HG03095 (cell line): Measurements from ENCODE around the gene OR52M1.
"Not testable (repeated sequence)": the region's sequence is repeated elsewhere in the genome, so short reads cannot be mapped to it uniquely, and the experiment has no call there.

Source experiments
- ATAC-seq: cut with Tn5 transposase; IDR thresholded peaks from one replicate; pipeline ENCODE4 v1.9.1; 2021; ENCODE audit warnings: moderate library complexity; ENCODE audit not compliant: unreplicated experiment

The OR52M1 gene, protein sequence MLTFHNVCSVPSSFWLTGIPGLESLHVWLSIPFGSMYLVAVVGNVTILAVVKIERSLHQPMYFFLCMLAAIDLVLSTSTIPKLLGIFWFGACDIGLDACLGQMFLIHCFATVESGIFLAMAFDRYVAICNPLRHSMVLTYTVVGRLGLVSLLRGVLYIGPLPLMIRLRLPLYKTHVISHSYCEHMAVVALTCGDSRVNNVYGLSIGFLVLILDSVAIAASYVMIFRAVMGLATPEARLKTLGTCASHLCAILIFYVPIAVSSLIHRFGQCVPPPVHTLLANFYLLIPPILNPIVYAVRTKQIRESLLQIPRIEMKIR

DNA sequence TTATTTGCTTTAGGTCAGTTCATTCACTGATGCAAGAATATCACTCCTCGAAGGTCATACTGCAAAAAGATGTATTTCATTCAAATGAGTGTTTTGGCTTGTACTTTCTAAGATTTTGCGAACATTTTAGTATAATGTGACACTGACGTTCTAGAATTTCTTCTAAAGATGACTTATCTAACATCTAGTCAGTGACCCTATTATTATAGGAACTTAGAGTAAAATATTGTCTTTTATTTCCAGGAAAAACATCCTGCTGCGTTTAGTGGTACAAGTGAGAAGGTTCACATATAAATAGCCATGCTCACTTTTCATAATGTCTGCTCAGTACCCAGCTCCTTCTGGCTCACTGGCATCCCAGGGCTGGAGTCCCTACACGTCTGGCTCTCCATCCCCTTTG is at the start of gene OR52M1:
OR52M1 (plus strand) TSS at position 301 of the 400 bp plus-strand sequence; CDS start at position 301, 0 bp downstream.
- no peak for ATAC-seq

DNA sequence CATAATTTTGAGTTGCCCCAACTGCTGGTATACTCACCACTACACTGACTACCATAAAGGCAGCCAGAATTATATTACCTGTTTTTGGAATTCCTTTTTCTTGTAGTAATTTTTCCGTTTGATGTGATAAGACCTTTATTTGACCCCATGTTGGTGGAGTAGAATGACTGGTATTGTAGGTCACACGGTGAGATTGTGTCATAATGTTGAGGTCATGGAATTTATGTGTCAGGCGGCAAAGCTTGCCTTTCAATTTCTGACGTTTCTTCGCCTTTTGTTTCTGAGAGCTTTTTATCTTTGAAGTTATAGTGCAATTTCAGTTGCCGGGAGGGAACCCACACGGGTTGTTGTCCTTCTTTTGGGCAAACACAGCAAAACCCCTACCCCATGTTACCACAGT is 49.5 kb upstream of the OR52M1 start:
- no peak for ATAC-seq

DNA sequence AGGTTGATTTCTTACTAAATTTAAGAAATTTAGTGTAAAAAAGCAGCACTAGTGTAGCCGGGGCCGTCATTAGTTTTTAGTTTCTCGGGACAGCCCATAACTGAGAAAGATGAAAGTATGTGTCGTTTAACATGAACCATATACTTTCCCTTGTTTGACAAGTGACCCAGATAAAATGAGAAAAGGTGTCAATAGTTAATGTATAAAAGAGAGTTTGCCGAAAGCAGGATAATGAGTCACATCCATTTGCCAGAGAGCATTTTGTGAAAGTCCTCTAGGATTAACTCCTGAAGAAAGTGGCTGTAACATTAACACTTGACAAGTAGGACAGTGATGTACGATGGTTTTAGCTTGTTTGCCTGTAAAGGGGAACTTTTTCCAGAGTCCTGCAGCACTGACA is 49.0 kb upstream of the OR52M1 start:
- no peak for ATAC-seq

DNA sequence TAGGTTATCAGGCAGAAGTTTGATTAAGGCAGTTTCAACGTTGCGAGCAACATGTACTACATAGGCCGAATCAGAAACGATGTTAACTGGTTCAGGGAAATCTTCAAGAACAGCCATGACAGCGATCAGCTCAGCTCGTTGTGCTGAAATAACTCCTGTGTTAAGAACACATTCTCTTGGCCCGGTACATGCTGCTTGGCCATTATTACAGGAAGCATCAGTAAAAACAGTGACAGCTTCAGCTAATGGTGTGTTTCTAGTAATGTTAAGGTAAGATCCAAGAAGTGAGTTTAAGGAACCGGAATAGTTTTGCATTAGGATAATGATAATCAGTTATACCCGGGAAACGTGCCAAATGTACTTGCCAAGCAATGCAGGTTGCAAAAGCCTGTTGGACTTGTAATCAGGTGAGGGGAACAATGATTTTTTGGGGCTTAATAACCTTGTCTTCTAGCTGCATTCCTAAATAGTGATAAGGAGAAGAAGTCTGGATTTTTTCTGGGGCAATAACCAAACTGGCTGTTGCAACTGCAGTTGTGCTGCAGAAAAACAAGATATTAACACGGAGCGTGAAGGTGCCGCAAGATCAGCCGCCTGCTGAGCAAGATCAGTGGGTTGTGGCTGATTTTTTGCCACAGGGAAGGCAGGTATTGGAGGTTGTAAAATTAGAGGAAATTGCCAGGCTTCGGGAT is 48.3 kb upstream of the OR52M1 start:
- no peak for ATAC-seq

DNA sequence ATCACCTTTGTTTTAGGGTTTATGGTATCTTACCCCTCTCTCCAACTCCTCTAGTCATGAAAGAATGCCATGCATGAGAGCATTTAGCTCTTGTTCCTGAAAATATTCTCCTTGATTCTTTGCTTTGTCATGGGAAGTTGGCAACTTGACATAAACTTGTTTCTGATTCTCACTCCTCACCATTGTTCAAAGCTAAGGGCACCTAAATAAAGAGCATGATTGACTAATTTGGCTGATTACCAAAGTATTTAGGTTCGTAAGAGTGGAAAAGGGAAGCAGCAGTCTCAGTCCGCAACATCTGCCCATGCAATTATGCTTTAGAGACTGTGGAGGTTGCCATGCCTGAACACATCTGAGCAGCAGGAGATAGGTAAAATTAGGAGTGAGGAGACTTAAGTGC is 36.1 kb upstream of the OR52M1 start:
- no peak for ATAC-seq

DNA sequence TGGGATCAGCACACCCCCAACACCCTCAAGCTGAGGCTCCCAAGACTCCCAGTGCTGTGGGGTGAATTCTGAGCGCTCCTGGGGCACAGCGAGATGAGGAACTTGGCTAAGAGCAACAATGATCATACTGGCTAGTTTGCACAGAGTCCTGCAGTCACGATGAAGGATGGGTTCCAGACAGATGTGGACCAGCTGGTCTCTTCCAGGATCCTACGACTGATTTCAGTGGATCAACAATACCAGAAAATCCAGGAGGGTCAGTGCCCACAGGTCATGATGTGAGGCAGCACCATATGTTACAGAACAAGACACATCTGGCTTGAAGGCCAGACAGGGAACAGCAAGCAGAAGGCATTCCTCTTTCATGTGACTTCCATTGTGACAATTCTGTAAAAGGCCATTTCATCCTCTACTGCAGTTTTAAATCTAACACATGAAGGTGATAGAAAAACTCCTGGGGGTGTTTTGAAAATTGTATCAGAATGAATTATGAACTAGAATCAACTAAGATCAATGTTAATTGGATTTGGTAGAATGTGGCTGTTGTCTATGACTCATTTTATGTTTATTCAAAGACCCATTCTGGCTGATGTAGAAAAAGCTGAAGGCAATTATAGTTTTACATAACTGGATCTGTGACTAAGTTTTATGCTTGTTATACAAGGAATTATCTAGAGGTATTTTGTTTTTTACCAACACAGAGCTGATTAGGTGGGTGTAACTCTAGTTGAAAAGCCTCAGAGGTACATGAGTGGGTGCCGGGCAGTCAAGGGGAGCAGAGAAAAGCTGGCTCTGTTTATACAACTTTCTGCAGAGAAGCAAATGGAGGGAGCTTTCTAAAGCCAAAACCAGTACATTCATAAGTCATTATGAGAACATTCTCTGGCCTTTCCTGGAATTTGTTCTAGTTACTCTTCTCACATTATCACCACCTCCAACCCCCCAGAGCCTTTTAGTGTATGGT is 33.4 kb upstream of the OR52M1 start:
- no peak for ATAC-seq

DNA sequence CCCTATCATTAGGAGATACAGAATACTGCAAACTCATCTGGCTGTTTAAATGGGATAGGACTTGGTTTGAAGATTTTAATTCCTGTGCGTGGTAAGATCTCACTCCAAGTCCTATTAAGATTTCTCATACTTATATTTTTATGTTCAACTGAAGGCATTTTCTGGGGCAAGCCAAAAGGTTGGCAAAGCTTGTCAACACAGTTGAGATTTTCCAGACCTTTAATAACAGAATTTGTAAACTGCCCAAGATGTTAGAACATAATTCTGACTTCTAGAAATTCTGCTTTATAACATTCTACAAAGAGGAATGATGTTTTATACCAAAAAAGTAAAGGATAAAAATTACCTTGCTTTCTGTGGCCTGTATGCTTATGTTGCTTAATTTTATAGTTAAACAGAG is 30.8 kb upstream of the OR52M1 start:
- ATAC-seq = no peak

DNA sequence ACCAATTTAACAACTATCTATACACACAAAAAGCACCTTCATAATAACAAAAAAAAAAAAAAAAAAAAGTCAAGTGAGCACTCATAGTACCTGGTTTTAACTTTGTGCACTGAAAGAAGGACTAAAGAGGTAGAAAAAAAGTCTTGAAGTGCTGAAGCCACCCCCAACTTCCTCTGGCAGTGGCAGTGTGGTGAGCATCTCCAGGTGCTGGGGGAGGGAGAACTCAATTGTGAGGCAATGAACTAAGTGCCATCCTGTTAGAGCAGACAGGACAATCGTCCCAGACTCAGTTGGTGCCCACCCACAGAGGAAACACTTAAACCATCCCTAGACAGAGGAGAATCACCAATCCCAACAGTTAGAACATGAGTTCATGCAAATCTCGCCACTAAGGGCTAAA is 22.7 kb upstream of the OR52M1 start:
- no peak for ATAC-seq

DNA sequence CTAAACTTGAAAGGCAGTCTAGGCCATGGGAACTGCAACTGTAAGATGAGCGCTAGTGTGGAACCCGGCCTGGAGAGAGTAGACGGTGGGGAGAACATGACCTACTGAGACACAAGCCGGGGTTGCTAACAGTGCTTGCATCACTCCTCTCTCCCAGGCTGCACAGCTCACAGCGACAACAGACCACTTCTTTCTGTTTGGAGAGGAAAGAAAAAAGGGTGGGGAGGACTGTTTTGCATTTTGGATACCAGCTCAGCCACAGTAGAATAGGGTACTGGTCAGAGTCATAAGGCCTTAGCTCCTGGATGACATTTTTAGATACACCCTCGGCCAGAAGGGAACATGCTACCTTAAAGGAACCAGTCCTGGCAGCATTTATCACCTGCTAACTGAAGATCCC is 22.2 kb upstream of the OR52M1 start:
- ATAC-seq = no peak

DNA sequence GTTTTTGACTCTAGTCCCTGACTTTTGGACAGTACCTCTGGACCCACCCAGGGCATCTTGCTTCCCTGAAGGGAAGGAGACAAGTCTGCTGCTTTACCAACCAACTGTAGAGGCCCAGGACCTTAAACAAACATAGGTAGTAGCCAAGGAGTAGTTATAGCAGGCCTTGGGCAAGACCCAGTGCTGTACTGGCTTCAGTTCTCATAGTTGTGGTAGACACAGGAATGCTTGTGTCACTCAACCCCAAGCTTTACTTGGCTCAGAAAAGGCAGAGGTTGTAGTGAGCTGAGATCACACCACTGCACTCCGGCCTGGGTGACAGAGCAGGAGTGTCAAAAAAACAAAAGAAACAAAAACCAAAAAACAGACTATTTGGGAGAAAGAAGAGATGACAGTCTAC is 21.3 kb upstream of the OR52M1 start:
- ATAC-seq = no peak

DNA sequence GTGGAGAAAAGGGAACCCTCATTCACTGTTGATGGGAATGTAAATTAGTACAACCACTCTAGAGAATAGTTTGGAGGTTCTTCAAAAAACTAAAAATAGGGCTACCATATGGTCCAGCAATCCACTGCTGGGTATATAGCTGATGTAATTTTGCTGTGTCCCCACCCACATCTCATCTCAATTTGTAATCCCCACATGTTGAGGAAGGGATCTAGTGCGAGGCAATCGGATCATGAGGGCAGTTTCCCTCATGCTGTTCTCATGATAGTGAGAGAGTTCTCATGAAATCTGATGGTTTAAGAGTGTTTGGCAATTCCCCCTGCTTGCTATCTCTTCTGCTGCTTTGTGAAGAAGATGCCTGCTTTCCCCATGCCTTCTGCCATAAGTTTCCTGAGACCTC is 17.1 kb upstream of the OR52M1 start:
- ATAC-seq = no peak

DNA sequence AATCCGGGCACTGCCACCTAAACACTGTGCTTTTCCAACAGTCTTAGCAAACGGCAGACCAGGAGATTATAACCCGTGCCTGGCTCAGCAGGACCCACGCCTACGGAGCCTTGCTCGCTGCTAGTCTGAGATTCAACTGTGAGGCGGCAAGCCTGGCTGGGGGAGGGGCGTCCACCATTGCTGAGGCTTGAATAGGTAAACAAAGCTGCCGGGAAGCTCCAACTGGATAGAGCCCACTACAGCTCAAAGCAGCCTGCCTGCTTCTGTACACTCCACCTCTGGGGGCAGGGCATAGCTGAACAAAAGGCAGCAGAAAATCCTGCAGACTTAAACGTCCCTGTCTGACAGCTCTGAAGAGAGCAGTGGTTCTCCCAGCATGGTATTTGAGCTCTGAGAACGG is 13.3 kb upstream of the OR52M1 start:
- ATAC-seq = not testable (repeated sequence)

DNA sequence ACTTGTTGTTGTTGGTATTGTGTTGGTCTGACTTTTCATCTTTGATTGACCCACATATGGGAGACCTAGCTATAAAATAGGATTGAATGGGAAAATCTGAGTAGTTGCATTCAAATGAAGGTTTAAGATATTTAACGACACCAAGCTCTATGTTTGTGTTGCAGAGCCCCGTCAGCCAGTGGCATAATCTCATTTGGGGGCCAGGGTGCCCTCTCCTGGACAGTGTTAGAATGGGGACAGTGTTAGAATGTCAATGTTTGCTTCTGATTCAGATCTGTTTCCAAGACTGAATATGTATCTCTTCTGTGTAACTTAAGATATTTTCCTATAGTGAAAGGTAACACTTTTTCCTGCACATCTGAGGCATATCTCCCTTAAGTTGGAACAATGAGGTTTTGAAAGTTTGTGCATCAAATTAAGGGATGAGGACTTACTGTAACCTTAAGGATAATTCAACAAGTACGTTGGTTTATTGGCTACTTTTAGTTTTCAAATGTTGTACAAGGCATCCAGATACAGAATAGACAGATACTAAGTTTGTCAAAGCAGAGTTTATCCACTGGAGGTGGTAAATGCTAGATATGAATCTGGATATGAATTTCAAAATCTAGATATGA is 5.3 kb upstream of the OR52M1 start:
- ATAC-seq = no peak

DNA sequence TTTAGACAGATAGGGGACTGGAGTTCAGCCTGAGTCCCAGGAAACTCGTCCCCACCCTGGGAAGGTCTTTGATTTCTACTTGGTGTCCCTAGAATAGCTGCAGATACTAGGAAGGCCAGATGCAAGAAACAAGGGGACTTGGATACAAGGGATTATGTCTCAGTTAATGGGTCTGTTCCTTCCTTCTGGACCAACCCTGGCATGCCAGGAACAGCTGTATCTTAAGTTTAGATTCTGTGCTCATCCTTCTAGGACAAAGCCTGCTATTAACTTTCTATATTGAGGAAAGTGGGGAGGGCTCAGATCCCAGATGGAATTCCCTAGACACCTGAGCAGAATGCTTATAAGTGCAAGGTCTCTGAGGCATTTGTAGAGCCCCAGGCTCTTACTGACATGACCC is 3.9 kb upstream of the OR52M1 start:
- ATAC-seq = no peak

DNA sequence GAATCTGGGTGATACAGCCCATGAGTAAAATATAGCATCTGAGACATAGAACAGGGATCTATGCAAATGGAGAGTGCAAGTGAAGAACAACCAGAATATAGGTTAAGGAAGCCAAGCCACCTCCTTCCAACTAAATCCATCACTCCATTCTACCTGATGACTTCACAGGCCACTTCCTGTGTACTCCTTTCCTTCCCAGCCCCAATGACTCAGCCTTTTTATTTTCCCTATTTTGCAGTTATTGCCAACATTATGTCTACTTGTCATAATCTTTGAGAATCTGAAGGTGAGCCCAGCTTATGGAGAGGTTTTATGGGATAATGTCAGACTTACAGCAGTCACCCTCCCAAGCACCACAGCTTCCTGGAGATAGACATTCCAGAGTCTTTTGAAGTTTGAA is 1.4 kb upstream of the OR52M1 start:
- no peak for ATAC-seq

DNA sequence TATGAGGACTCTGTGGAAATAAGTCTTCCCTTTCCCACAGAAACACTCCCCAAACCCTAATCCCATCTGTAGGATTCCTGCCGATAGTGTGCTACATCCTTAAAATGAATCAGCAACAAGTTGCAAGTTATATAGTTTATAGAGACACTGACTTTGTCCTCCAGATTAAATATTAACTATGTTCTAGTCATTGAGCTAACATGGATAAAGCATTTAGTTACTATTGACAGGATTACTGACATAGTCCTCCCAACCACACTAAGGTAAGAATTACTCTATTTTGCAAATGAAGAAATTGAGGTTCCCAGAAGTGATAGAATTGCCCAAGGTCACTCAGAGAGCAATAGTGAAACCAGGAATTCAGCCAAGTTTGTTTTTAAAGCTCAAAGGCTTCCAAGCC is 1.9 kb downstream of the OR52M1 start:
- ATAC-seq = no peak

DNA sequence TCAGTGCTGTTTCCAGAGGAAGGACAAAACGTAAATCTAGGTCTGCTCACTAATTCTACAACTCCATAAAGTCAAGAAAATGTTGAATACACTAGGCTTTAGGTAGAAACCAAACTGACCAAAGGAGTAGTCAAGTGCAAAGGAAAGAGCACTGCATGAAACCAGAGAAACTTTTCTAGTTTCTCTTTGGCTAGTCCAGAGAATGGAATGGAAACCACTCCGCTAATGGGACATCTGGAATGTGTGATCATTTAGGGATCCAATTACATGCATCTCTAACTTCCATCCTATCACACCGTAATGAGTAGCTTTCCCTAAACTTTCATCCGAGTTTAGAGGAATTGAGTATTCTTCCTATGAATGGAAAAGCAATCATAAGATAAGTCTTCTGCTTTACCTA is 2.4 kb downstream of the OR52M1 start:
- ATAC-seq = no peak

DNA sequence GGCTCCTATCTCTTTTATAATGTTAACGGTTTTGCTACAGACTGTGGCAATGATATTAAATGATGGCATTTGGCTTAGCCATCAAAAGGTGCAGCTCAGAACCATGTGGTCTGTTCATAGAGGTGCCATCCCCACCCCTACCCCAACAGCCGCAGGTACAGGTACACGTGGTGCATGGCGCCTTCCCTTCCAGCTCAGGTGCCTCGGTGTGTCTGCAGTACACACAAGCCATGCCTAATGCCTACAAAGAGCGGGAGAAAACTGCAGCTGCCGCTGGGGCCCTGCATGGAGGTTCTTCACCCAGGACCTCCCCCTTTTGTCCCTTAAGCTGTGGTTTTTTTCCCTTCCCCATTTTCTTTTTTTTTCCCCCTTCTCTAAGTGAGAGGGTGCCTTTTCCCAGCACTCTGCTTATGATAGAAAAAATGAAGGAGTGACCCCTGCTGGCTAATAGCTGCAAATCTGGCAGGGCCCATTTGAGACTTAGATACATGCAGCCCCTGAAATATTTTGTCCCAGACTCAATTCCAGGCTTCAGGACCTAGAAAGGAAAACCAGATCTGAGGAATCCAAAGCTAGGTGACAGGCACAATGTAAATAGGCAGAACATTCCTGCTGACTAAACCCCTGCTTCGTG is 6.5 kb downstream of the OR52M1 start:
- ATAC-seq = no peak

DNA sequence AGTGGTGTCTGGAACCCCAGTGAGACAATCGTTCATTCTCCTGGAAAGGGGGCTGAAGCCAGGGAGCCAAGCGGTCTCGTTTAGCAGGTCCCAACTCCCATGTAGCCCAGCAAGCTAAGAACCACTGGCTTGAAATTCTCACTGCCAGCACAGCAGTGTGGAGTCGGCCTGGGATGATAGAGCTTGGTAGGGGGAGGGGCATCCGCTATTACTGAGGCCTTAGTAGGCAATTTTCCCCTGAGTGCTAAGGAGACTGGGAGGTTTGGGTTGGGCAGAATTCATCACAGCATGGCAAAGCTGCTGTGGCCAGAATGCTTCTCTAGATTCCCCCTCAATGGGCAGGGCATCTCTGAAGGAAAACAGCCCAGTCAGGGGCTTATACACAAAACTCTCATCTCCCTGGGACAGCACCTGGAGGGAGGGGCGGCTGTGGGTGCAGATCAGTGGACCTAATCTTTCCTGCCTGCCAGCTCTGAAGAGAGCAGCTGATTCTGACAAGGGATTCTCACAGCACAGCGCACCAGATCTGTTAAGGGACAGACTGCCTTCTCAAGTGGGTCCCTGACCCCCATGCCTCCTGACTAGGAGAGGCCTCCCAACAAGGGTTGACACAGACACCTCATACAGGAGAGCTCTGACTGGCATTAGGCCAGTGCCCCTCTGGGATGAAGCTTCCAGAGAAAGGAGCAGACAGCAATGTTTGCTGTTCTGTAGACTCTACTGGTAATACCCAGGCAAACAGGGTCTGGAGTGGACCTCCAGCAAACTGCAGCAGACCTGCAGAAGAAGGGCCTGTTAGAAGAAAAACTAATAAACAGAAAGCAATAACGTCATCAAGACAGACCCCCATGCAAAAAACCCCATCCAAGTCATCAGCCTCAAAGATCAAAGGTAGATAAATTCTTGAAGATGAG is 14.8 kb downstream of the OR52M1 start:
- ATAC-seq = no peak

DNA sequence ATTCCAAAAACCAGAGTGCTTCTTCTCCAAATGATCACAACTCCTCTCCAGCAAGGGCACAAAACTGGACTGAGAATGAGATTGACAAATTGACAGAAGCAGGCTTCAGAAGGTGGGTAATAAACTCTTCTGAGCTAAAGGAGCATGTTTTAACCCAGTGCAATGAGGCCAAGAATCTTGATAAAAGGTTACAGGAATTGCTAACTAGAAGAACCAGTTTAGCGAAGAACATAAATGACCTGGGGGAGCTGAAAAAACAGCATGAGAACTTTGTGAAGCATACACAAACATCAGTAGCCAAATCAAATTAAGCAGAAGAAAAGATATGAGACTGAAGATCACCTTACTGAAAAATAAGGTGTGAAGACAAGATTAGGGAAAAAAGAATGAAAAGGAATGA is 15.5 kb downstream of the OR52M1 start:
- no peak for ATAC-seq
